Endothelial cell of umbilical vein (primary cell): ENCODE results near the gene TPP1. TPM values are rescaled to one million over a fixed set of nuclear protein-coding genes. Genes with fewer than 3 reads are reported as not detected.

Experiments used
- BruUV-seq: library from RNA; stranded (reverse); fragments of 400-500 nt; replicated peaks from 2 replicates; lab custom pipeline; 2021; lab: Mats Ljungman, UMichigan
- CTCF ChIA-PET: fragments of 300-600, 350-600 bp; sonication (Branson Sonifier 250); formaldehyde crosslinking; loops from one replicate; lab custom pipeline; 2021; ENCODE audit warnings: antibody characterized with exemption, inconsistent platforms; lab: Charles Lee
- POLR2A ChIA-PET: fragments of 300-600, 350-600 bp; sonication (Branson Sonifier 250); formaldehyde crosslinking; loops from one replicate; lab custom pipeline; 2021; ENCODE audit warnings: antibody characterized with exemption, inconsistent platforms; lab: Charles Lee
- DNase-seq: peaks from one replicate; pipeline ENCODE4 v3.0.0-alpha.2; 2011; ENCODE audit warnings: low read depth, low spot score
- FAIRE-seq: peaks from 2 replicates; lab custom pipeline; 2011; peaks lifted over from hg19 to GRCh38; lab: Jason Lieb, UNC
- H2AFZ ChIP-seq: 2 replicates; pipeline ENCODE4 v1.6.0; 2012; ENCODE audit warnings: low read depth, low read length, control low read depth, inconsistent platforms
- H3K27ac ChIP-seq: 2 replicates; pipeline ENCODE4 v1.5.1; 2011; ENCODE audit warnings: low read depth, mild to moderate bottlenecking, control low read depth, low read length, moderate library complexity; ENCODE audit not compliant: insufficient read depth
- H3K27me3 ChIP-seq, 2 experiments: 2 replicates each; pipeline versions ENCODE4 v1.6.0 to v1.6.1; 2011; ENCODE audit warnings: low read length in 2 of 2, mixed read lengths in 1 of 2; ENCODE audit not compliant: control insufficient read depth in 2 of 2, insufficient read depth in 2 of 2
- H3K36me3 ChIP-seq, 2 experiments: 2 replicates in 1 of 2; 3 replicates in 1 of 2; pipeline ENCODE4 v1.5.1; 2011; ENCODE audit warnings: low read length in 2 of 2, mild to moderate bottlenecking in 1 of 2, moderate library complexity in 1 of 2; ENCODE audit not compliant: control insufficient read depth in 2 of 2, insufficient read depth in 2 of 2; ENCODE audit errors: extremely low read depth in 1 of 2
- H3K4me1 ChIP-seq: 3 replicates; pipeline ENCODE4 v1.5.1; 2011; ENCODE audit warnings: mild to moderate bottlenecking, low read length; ENCODE audit not compliant: control insufficient read depth, insufficient read depth; ENCODE audit errors: extremely low read depth
- H3K4me2 ChIP-seq: 2 replicates; pipeline ENCODE4 v1.6.1; 2011; ENCODE audit warnings: low read length, control low read depth, mixed read lengths; ENCODE audit not compliant: insufficient read depth
- H3K4me3 ChIP-seq, 3 experiments: fragments of 200-600 bp in 1 of 3; sonication (generic), shearing (Covaris generic) in 1 of 3; replicated peaks in 1 of 3; 2 replicates each; pipeline ENCODE4 v1.5.1; 2011 to 2016; ENCODE audit warnings: control low read depth in 3 of 3, low read length in 3 of 3, mild to moderate bottlenecking in 2 of 3, inconsistent platforms in 1 of 3, low read depth in 1 of 3, moderate library complexity in 1 of 3; ENCODE audit not compliant: insufficient read depth in 1 of 3
- H3K79me2 ChIP-seq: 2 replicates; pipeline ENCODE4 v1.6.0; 2012; ENCODE audit warnings: low read length, inconsistent platforms; ENCODE audit not compliant: control insufficient read depth, insufficient read depth
- H3K9ac ChIP-seq: replicated peaks from 2 replicates; pipeline ENCODE3; 2011; ENCODE audit warnings: low read length, control low read depth; ENCODE audit not compliant: insufficient read depth; ENCODE audit errors: extremely low read depth
- H3K9me1 ChIP-seq: replicated peaks from 3 replicates; pipeline ENCODE4 v1.6.0; 2011; ENCODE audit warnings: mild to moderate bottlenecking, low read length; ENCODE audit not compliant: control insufficient read depth, insufficient read depth; ENCODE audit errors: extremely low read depth
- H3K9me3 ChIP-seq: replicated peaks from 2 replicates; pipeline ENCODE4 v1.5.1; 2012; ENCODE audit warnings: low read length, inconsistent platforms; ENCODE audit not compliant: control insufficient read depth, insufficient read depth
- H4K20me1 ChIP-seq: replicated peaks from 2 replicates; pipeline ENCODE3; 2011; ENCODE audit warnings: mild to moderate bottlenecking, low read length; ENCODE audit not compliant: control insufficient read depth, insufficient read depth; ENCODE audit errors: extremely low read depth
- EZH2 ChIP-seq: IDR thresholded peaks from 2 replicates; pipeline ENCODE4 v1.6.1; 2012; ENCODE audit warnings: borderline replicate concordance, low read depth, mild to moderate bottlenecking, moderate library complexity, low read length, inconsistent platforms; ENCODE audit not compliant: severe bottlenecking
- FOS ChIP-seq: IDR thresholded peaks from 2 replicates; pipeline ENCODE4 v1.6.1; 2011; ENCODE audit warnings: mild to moderate bottlenecking, low read length, moderate library complexity, borderline replicate concordance; ENCODE audit not compliant: insufficient read depth
- GATA2 ChIP-seq: IDR thresholded peaks from 2 replicates; pipeline ENCODE4 v1.7.0; 2011; ENCODE audit warnings: low read depth, mild to moderate bottlenecking, moderate library complexity, mixed read lengths, low read length; ENCODE audit not compliant: insufficient read length, insufficient read depth
- JUN ChIP-seq: IDR thresholded peaks from 2 replicates; pipeline ENCODE4 v1.6.1; 2011; ENCODE audit warnings: borderline replicate concordance, low read depth; ENCODE audit not compliant: insufficient read length, insufficient read depth
- MYC ChIP-seq: IDR thresholded peaks from one replicate; pipeline ENCODE4 v1.6.1; 2011; ENCODE audit warnings: mild to moderate bottlenecking, low read depth, low read length
- POLR2A ChIP-seq: IDR thresholded peaks from 2 replicates; pipeline ENCODE4 v1.6.1; 2012; ENCODE audit warnings: low read depth, mild to moderate bottlenecking, control low read depth, low read length
- POLR2AphosphoS5 ChIP-seq: IDR thresholded peaks from 2 replicates; pipeline ENCODE4 v1.6.1; 2012; ENCODE audit warnings: low read depth, mild to moderate bottlenecking, control low read depth, low read length, moderate library complexity; ENCODE audit not compliant: insufficient read depth
- dilution Hi-C: fragments of 300-500 bp; cut with MboI; formaldehyde crosslinking; loops from one replicate; pipeline ENCODE4 v1.15.0; 2019; ENCODE audit warnings: low sequenced_read_pairs; ENCODE audit not compliant: extremely low pct_ligation_motif_present
- intact Hi-C: fragments of 100-400 bp; cut with micrococcal nuclease; formaldehyde crosslinking; loops from one replicate; pipeline ENCODE4 v1.10.0; 2022
- polyA plus RNA-seq, 4 experiments: library from polyadenylated mRNA; depleted of rRNA in 3 of 4; stranded (reverse) in 3 of 4; unstranded in 1 of 4; fragments of >200 nt; gene quantifications; 2 replicates each; pipeline versions ENCODE4 v1.2.1 to v1.2.3, GENCODE V29; 2011 to 2012; ENCODE audit warnings: missing spikeins in 1 of 4
- total RNA-seq: library from RNA; stranded (reverse); gene quantifications from 2 replicates; pipeline ENCODE4 v1.2.3, GENCODE V29; 2021
- TF ChIP-seq, protein P1 (sequence below): IDR thresholded peaks from 2 replicates; pipeline ENCODE4 v1.6.1; 2011; ENCODE audit not compliant: insufficient read depth, insufficient read length
- TF ChIP-seq, protein P2 (sequence below), 2 donors: IDR thresholded peaks; 1 replicate in 1 of 2; 2 replicates in 1 of 2; pipeline ENCODE4 v1.5.1; 2011; ENCODE audit warnings: low read length in 2 of 2, mild to moderate bottlenecking in 2 of 2, moderate library complexity in 2 of 2, control low read depth in 1 of 2, inconsistent platforms in 1 of 2, low read depth in 1 of 2; ENCODE audit not compliant: insufficient read depth in 1 of 2; ENCODE audit errors: extremely low read depth in 1 of 2

Gene TPP1
- total and polyA plus RNA-seq, 2 donors (not counting 3 experiments of a cell fraction or from before 2014, with no cell fraction given), result 124 to 224 TPM

DNA sequence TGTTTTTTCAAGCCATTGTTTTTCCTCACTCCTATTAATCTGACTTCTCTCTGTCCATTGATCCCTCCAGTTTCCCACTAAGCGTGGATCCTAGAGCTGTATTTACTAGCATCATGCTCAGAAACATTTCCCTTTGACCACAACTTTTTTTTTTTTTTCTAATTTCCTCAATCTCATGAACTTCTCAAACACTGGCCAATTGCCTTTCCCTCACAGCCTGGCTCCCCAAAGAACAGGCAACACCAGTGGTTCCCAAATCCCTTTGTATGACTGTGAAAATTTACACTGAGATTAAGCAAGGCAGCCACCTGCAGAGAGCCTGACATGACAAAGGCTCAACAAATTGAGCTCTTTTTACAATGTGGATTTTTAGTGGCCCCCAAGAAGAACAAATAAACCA, 1.4 kb upstream of the TPP1 start:
- POLR2A ChIA-PET, result interaction anchor here (1.4 kb wide), 1 partner anchor 15 kb away, joined by 4 read pairs; no protein-coding TSS in a partner anchor
- DNase-seq (no peak), FAIRE-seq (peak; percentile 12)
- H3K9me1 ChIP-seq, result no peaks in the 10 kb centered on the region
- H3K27me3 ChIP-seq, result no peaks in the 10 kb centered on the region
- no peak overlapping the region for H3K4me3 ChIP-seq
- no peaks in the 10 kb centered on the region for H4K20me1 ChIP-seq
- H3K79me2 ChIP-seq, result peaks cover 7% of the 10 kb centered on the region
- TF ChIP-seq POLR2AphosphoS5 (no peak), EZH2 (no peak)
- TF ChIP-seq, protein P1, sequence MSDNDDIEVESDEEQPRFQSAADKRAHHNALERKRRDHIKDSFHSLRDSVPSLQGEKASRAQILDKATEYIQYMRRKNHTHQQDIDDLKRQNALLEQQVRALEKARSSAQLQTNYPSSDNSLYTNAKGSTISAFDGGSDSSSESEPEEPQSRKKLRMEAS, result no peak
- no TSS peak for BruUV-seq
- CTCF ChIA-PET, result interaction anchor here (1.5 to 7.6 kb wide), 5 partner anchors 47 to 241 kb away, joined by 5 to 79 read pairs (median 8); partner anchors contain the start of gene MRPL17
- peaks cover 33% of the 10 kb centered on the region for H3K4me1 ChIP-seq
- H3K4me2 ChIP-seq, result no peak overlapping the region
- dilution Hi-C loops, result no loop called here
- no peak overlapping the region for H3K9ac ChIP-seq
- H3K36me3 ChIP-seq, result peaks cover 3 to 25% of the 10 kb centered on the region in 2 experiments
- intact Hi-C loops, result no loop called here
- H3K9me3 ChIP-seq, result no peaks in the 10 kb centered on the region
- H3K27ac ChIP-seq, result no peak overlapping the region
- no peak overlapping the region for H2AFZ ChIP-seq

DNA sequence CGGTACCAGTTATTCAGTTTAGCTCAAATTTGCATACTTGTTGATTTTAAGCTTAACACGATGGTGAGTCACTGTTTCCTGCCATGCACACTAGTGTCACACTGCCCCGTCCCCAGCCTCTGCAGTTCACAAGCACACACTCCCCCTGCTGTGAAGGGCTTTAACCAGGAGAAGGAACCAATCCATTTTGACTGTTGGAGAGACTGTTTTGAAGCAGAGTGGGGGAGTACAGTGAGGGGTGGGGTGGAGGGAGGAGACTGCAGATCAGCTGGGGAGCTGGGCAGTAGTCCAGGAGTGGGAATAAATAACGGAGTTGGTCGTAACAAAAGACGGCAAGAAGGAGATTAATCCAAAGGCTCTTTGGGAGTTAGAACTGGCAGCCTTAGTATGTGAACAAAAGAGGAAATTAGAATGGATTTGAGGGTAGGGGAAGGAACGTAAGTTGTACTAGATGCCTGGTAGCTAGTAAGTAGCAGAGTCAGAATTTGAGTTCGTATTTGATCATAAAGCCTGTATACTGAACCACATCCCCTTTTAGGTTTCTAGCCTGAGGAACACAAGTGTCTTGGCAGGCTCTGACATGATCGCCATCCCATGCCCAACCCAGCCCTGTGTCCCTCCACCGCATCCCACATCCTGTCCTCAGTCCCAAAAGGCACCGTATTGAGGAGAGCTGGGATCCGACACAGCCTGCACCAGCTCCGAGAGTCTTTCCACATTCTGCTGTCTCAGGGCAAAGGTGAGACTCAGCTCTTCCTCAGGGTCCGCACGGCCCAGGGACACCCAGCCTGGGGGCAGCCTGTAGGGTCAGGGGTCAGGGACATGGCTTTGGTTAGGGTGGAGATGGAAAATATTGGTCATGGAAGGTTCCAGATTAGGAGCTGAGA, 862 bp downstream of the TPP1 start:
- POLR2A ChIA-PET, result interaction anchor here (0.7 to 1.9 kb wide), 10 partner anchors 11 to 995 kb away, joined by 3 to 7 read pairs (median 4); partner anchors contain the start of genes APBB1, ILK and MRPL17
- H2AFZ ChIP-seq, result no peak overlapping the region
- H3K4me1 ChIP-seq, result peaks cover 33% of the 10 kb centered on the region
- no peaks in the 10 kb centered on the region for H3K9me1 ChIP-seq
- CTCF ChIA-PET, result interaction anchor here (0.6 to 7.6 kb wide), 26 partner anchors 10 to 240 kb away, joined by 3 to 79 read pairs (median 4); partner anchors contain the start of genes APBB1, ILK, MRPL17 and RRP8
- H3K27ac ChIP-seq, result peak overlapping the region; percentile 68
- DNase-seq (peak; percentile 92), FAIRE-seq (peak; percentile 96)
- H3K36me3 ChIP-seq, result peaks cover 8 to 16% of the 10 kb centered on the region in 2 experiments
- peak overlapping the region; percentile 26 to 88 (median 87) for H3K4me3 ChIP-seq
- peaks cover 7% of the 10 kb centered on the region for H3K79me2 ChIP-seq
- intact Hi-C loops (loop anchor here (1.0 to 5.0 kb wide), 8 partner anchors 14 to 144 kb away; partner anchors contain the start of gene MRPL17), dilution Hi-C loops (no loop called here)
- H3K27me3 ChIP-seq, result no peaks in the 10 kb centered on the region
- TF ChIP-seq POLR2AphosphoS5 (peak; percentile 21), GATA2 (no peak), JUN (peak; percentile 71), POLR2A (peak; percentile 51), MYC (no peak), EZH2 (no peak), FOS (peak; percentile 84)
- TF ChIP-seq, protein P2, sequence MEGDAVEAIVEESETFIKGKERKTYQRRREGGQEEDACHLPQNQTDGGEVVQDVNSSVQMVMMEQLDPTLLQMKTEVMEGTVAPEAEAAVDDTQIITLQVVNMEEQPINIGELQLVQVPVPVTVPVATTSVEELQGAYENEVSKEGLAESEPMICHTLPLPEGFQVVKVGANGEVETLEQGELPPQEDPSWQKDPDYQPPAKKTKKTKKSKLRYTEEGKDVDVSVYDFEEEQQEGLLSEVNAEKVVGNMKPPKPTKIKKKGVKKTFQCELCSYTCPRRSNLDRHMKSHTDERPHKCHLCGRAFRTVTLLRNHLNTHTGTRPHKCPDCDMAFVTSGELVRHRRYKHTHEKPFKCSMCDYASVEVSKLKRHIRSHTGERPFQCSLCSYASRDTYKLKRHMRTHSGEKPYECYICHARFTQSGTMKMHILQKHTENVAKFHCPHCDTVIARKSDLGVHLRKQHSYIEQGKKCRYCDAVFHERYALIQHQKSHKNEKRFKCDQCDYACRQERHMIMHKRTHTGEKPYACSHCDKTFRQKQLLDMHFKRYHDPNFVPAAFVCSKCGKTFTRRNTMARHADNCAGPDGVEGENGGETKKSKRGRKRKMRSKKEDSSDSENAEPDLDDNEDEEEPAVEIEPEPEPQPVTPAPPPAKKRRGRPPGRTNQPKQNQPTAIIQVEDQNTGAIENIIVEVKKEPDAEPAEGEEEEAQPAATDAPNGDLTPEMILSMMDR (IDR thresholded peaks at IDR 0.05; ENCODE audit: extremely low read depth in 1 of 2, insufficient read depth in 1 of 2, low read depth in 1 of 2, low read length in 2 of 2), result peak in 1 of 2 donors; percentile 15
- TF ChIP-seq, protein P1, result no peak
- no peaks in the 10 kb centered on the region for H4K20me1 ChIP-seq
- BruUV-seq, result TSS peak; percentile 88
- H3K9ac ChIP-seq, result peak overlapping the region; percentile 78
- H3K9me3 ChIP-seq, result no peaks in the 10 kb centered on the region
- peak overlapping the region; percentile 80 for H3K4me2 ChIP-seq
